HCT116 (cell line): ENCODE data around the gene ACSL6. TPM values are rescaled to one million over a fixed set of nuclear protein-coding genes. Genes with fewer than 3 reads are reported as not detected.

Experiments
- ATAC-seq: fragments of 200-7000 bp; cut with Tn5 transposase; 2 replicates; pipeline ENCODE4 v1.9.1; 2020; ENCODE audit warnings: mild to moderate bottlenecking, moderate library complexity
- BruUV-seq: library from RNA; stranded (reverse); fragments of 400-500 nt; replicated peaks from 2 replicates; lab custom pipeline; 2021; lab: Mats Ljungman, UMichigan
- CTCF ChIA-PET: fragments of 300-600 bp; sonication (Branson Sonifier 250); formaldehyde crosslinking; loops from one replicate; lab custom pipeline; 2021; ENCODE audit warnings: antibody characterized with exemption; lab: Charles Lee
- POLR2A ChIA-PET: fragments of 300-600, 350-600 bp; sonication (Branson Sonifier 250); formaldehyde crosslinking; loops from one replicate; lab custom pipeline; 2021; ENCODE audit warnings: antibody characterized with exemption; lab: Charles Lee
- RAD21 ChIA-PET, 2 experiments: fragments of 300-600 bp; sonication (Branson Sonifier 250); formaldehyde crosslinking; loops; one replicate each; lab custom pipeline; 2023; ENCODE audit warnings: low total read pairs in 2 of 2; ENCODE audit not compliant: uncharacterized antibody in 2 of 2, unreplicated experiment in 2 of 2, low non-redundant PET in 1 of 2; lab: Charles Lee
- DNase-seq: peaks from one replicate; pipeline ENCODE4 v3.0.0-alpha.2; 2010; ENCODE audit warnings: low read depth, low spot score
- H2AFZ ChIP-seq: fragments of 200-600 bp; shearing (Covaris generic), sonication (generic); 2 replicates; pipeline ENCODE4 v1.6.1; 2017; ENCODE audit warnings: low read depth, mixed run types, mixed read lengths, antibody characterized with exemption, low read length; ENCODE audit not compliant: poor library complexity, severe bottlenecking
- H3K27ac ChIP-seq: 2 replicates; pipeline ENCODE4 v1.5.1; 2012; ENCODE audit warnings: low read depth, low read length
- H3K27me3 ChIP-seq: fragments of 200-600 bp; sonication (generic); 2 replicates; pipeline ENCODE4 v1.6.1; 2016; ENCODE audit warnings: mixed run types, low read length, mixed read lengths; ENCODE audit not compliant: insufficient read depth
- H3K36me3 ChIP-seq, 2 experiments: fragments of 200-500 bp in 1 of 2; fragments of 200-600 bp in 1 of 2; sonication (Bioruptor generic) in 1 of 2; sonication (generic) in 1 of 2; 2 replicates each; pipeline versions ENCODE4 v1.5.1 to v1.6.1; 2014 to 2016; ENCODE audit warnings: low read length in 2 of 2, inconsistent platforms in 1 of 2, mixed read lengths in 1 of 2, mixed run types in 1 of 2; ENCODE audit not compliant: insufficient read depth in 2 of 2, control insufficient read depth in 1 of 2
- H3K4me1 ChIP-seq, 2 experiments: fragments of 200-600 bp in 1 of 2; sonication (generic) in 1 of 2; 2 replicates each; pipeline versions ENCODE4 v1.5.1 to v1.6.1; 2012 to 2017; ENCODE audit warnings: low read length in 2 of 2, inconsistent platforms in 1 of 2, mild to moderate bottlenecking in 1 of 2, mixed read lengths in 1 of 2, mixed run types in 1 of 2, moderate library complexity in 1 of 2; ENCODE audit not compliant: insufficient read depth in 2 of 2, control insufficient read depth in 1 of 2
- H3K4me2 ChIP-seq: fragments of 200-600 bp; sonication (generic); 2 replicates; pipeline ENCODE4 v1.6.1; 2017; ENCODE audit warnings: mixed run types, low read length, mixed read lengths
- H3K4me3 ChIP-seq, 2 experiments: fragments of 200-600 bp in 1 of 2; sonication (generic) in 1 of 2; replicated peaks in 1 of 2; 2 replicates each; pipeline ENCODE4 v1.5.1; 2011 to 2016; ENCODE audit warnings: low read length in 2 of 2, control low read depth in 1 of 2, low read depth in 1 of 2, mild to moderate bottlenecking in 1 of 2, mixed read lengths in 1 of 2, mixed run types in 1 of 2
- H3K79me2 ChIP-seq: fragments of 200-600 bp; sonication (generic); 2 replicates; pipeline ENCODE4 v1.6.1; 2017; ENCODE audit warnings: mild to moderate bottlenecking, mixed run types, low read length, moderate library complexity, mixed read lengths; ENCODE audit not compliant: insufficient read depth
- H3K9ac ChIP-seq: fragments of 200-600 bp; sonication (generic); 2 replicates; pipeline ENCODE4 v1.6.1; 2016; ENCODE audit warnings: low read length, mixed read lengths
- H3K9me2 ChIP-seq: fragments of 200-600 bp; sonication (generic), shearing (Covaris generic); 2 replicates; pipeline ENCODE4 v1.6.1; 2017; ENCODE audit warnings: mixed run types, mild to moderate bottlenecking, moderate library complexity; ENCODE audit not compliant: insufficient read depth
- H3K9me3 ChIP-seq, 2 experiments: fragments of 200-500 bp in 1 of 2; fragments of 200-600 bp in 1 of 2; sonication (Bioruptor generic) in 1 of 2; sonication (generic) in 1 of 2; 2 replicates each; pipeline ENCODE4 v1.6.1; 2014 to 2017; ENCODE audit warnings: low read length in 2 of 2, mixed read lengths in 2 of 2, inconsistent platforms in 1 of 2, low read depth in 1 of 2, mild to moderate bottlenecking in 1 of 2, mixed run types in 1 of 2, moderate library complexity in 1 of 2; ENCODE audit not compliant: control insufficient read depth in 1 of 2, insufficient read depth in 1 of 2
- H4K20me1 ChIP-seq: fragments of 200-600 bp; sonication (generic), shearing (Covaris generic); 2 replicates; pipeline ENCODE4 v1.6.1; 2017; ENCODE audit warnings: mixed run types, mild to moderate bottlenecking, moderate library complexity; ENCODE audit not compliant: insufficient read depth
- CTCF ChIP-seq, 3 experiments: fragments of 200-600 bp in 1 of 3; sonication (generic) in 1 of 3; IDR thresholded peaks in 2 of 3; conservative IDR thresholded peaks in 1 of 3; 2 replicates each; pipeline ENCODE4 v1.5.1; 2012 to 2017; ENCODE audit warnings: low read depth in 2 of 3, low read length in 2 of 3, antibody characterized with exemption in 1 of 3, borderline replicate concordance in 1 of 3, control low read depth in 1 of 3, mild to moderate bottlenecking in 1 of 3, mixed read lengths in 1 of 3, mixed run types in 1 of 3, moderate library complexity in 1 of 3; ENCODE audit not compliant: insufficient read depth in 1 of 3
- ELF1 ChIP-seq: IDR thresholded peaks from 2 replicates; pipeline ENCODE4 v1.6.1; 2012; ENCODE audit warnings: low read depth, borderline replicate concordance
- EZH2 ChIP-seq: fragments of 200-600 bp; sonication (generic); IDR thresholded peaks from 2 replicates; pipeline ENCODE4 v1.6.1; 2017; ENCODE audit warnings: antibody characterized with exemption, mixed run types
- EZH2phosphoT487 ChIP-seq: fragments of 200-600 bp; IDR thresholded peaks from 2 replicates; pipeline ENCODE4 v1.6.1; 2018; ENCODE audit warnings: antibody characterized with exemption, borderline replicate concordance
- RAD21 ChIP-seq: IDR thresholded peaks from 2 replicates; pipeline ENCODE4 v1.6.1; 2012; ENCODE audit warnings: low read depth, mild to moderate bottlenecking
- SIN3A ChIP-seq: IDR thresholded peaks from 2 replicates; pipeline ENCODE4 v1.6.1; 2012; ENCODE audit warnings: low read depth
- TCF7L2 ChIP-seq: IDR thresholded peaks from 2 replicates; pipeline ENCODE4 v1.7.0; 2011; ENCODE audit warnings: borderline replicate concordance, inconsistent platforms; ENCODE audit not compliant: insufficient read depth, insufficient read length; ENCODE audit errors: extremely low read depth
- ZFX ChIP-seq: fragments of 450-650 bp; IDR thresholded peaks from 2 replicates; pipeline ENCODE4 v1.6.1; 2017
- ZNF274 ChIP-seq: fragments of 200-500 bp; sonication (Bioruptor generic); IDR thresholded peaks from 2 replicates; pipeline ENCODE4 v1.6.1; 2014; ENCODE audit warnings: mild to moderate bottlenecking, low read depth, low read length, inconsistent platforms
- intact Hi-C: fragments of 100-400 bp; cut with micrococcal nuclease; formaldehyde crosslinking; loops from 2 replicates; pipeline ENCODE4 v1.10.0; 2022
- total RNA-seq: library from RNA; stranded (reverse); gene quantifications from one replicate; pipeline ENCODE4 v1.2.1, GENCODE V29; 2021; ENCODE audit not compliant: unreplicated experiment

Gene ACSL6
- total RNA-seq, 1 experiment from 2014 or later = 2.3 TPM

GRCh38 chr5:132019857-132020555, 8.5 kb upstream of the ACSL6 start:
- no peak overlapping the region for H3K27ac ChIP-seq
- ATAC-seq = no peak
- H3K9me2 ChIP-seq = no peaks in the 10 kb centered on the region
- H3K4me1 ChIP-seq = no peaks in the 10 kb centered on the region
- ChIA-PET RAD21 (no interaction called here), POLR2A (no interaction called here), CTCF (no interaction called here)
- H3K36me3 ChIP-seq = no peaks in the 10 kb centered on the region
- DNase-seq = no peak
- TF ChIP-seq CTCF (IDR thresholded peaks at IDR 0.05 in 2 of 3, conservative IDR thresholded peaks at IDR 0.05 in 1 of 3; ENCODE audit: borderline replicate concordance in 1 of 3, insufficient read depth in 1 of 3, low read depth in 2 of 3, low read length in 2 of 3) (no peak), EZH2 (no peak), ELF1 (no peak), ZNF274 (no peak), ZFX (no peak), TCF7L2 (no peak), EZH2phosphoT487 (no peak), SIN3A (no peak), RAD21 (no peak)
- H3K4me2 ChIP-seq = no peak overlapping the region
- H3K79me2 ChIP-seq = no peaks in the 10 kb centered on the region
- H3K27me3 ChIP-seq = peaks cover 18% of the 10 kb centered on the region; the same call in 1 of the 2 replicates
- H4K20me1 ChIP-seq = no peaks in the 10 kb centered on the region
- H2AFZ ChIP-seq = no peak overlapping the region
- no peak overlapping the region for H3K9ac ChIP-seq
- no TSS peak for BruUV-seq
- H3K4me3 ChIP-seq = no peak overlapping the region
- no peaks in the 10 kb centered on the region for H3K9me3 ChIP-seq
- intact Hi-C loops = no loop called here
